B cell (primary cell): ENCODE data around the gene VEGFA. TPM values are rescaled to one million over a fixed set of nuclear protein-coding genes. Genes with fewer than 3 reads are reported as not detected.

ENCODE experiments used
- ATAC-seq: fragments of 200-7000 bp; cut with Tn5 transposase; one replicate; pipeline ENCODE4 v1.10.0; 2021; ENCODE audit warnings: low read depth, mild to moderate bottlenecking, moderate number of reproducible peaks, moderate library complexity
- CTCF ChIA-PET: fragments of 350-600 bp; sonication (Branson Sonifier 250); formaldehyde crosslinking; loops from one replicate; lab custom pipeline; 2021; ENCODE audit warnings: antibody characterized with exemption, inconsistent platforms; lab: Charles Lee
- POLR2A ChIA-PET: fragments of 350-600 bp; sonication (Branson Sonifier 250); formaldehyde crosslinking; loops from one replicate; lab custom pipeline; 2021; ENCODE audit warnings: antibody characterized with exemption; lab: Charles Lee
- DNase-seq: peaks from one replicate; pipeline ENCODE4 v3.0.0; 2013
- H2AFZ ChIP-seq: 2 replicates; pipeline ENCODE4 v1.6.1; 2012; ENCODE audit warnings: mild to moderate bottlenecking, low read depth, low read length; ENCODE audit not compliant: insufficient read depth, poor library complexity, severe bottlenecking
- H3K27ac ChIP-seq, 2 donors: 1 replicate in 1 of 2; 2 replicates in 1 of 2; pipeline ENCODE4 v1.5.1; 2012 to 2013; ENCODE audit warnings: low read length in 2 of 2, mild to moderate bottlenecking in 2 of 2, moderate library complexity in 1 of 2
- H3K27me3 ChIP-seq, 4 experiments: fragments of 200-600 bp in 1 of 4; sonication (generic) in 1 of 4; replicated peaks in 1 of 4; 1 replicate in 2 of 4; 2 replicates in 2 of 4; pipeline versions ENCODE4 v1.6.1 to v1.7.0; 2013 to 2016; ENCODE audit warnings: low read length in 3 of 4, mild to moderate bottlenecking in 2 of 4, mixed read lengths in 1 of 4, moderate library complexity in 1 of 4; ENCODE audit not compliant: insufficient read depth in 4 of 4, control insufficient read depth in 3 of 4; ENCODE audit errors: control extremely low read depth in 1 of 4
- H3K36me3 ChIP-seq, 2 experiments: replicated peaks in 1 of 2; 1 replicate in 1 of 2; 2 replicates in 1 of 2; pipeline versions ENCODE4 v1.6.1 to v1.7.1; 2013; ENCODE audit warnings: low read length in 1 of 2; ENCODE audit not compliant: insufficient read depth in 2 of 2, control insufficient read depth in 1 of 2; ENCODE audit errors: control extremely low read depth in 1 of 2, extremely low read depth in 1 of 2
- H3K4me1 ChIP-seq, 2 donors: fragments of 200-600 bp in 1 of 2; sonication (generic) in 1 of 2; 1 replicate in 1 of 2; 2 replicates in 1 of 2; pipeline versions ENCODE4 v1.5.1 to v1.6.1; 2013 to 2017; ENCODE audit warnings: low read length in 2 of 2; ENCODE audit not compliant: control insufficient read depth in 2 of 2, insufficient read depth in 2 of 2
- H3K4me2 ChIP-seq: replicated peaks from 2 replicates; pipeline ENCODE3; 2012; ENCODE audit warnings: mild to moderate bottlenecking, low read depth, low read length; ENCODE audit not compliant: poor library complexity, severe bottlenecking
- H3K4me3 ChIP-seq, 5 experiments: fragments of 200-600 bp in 1 of 5; sonication (generic) in 1 of 5; 1 replicate in 3 of 5; 2 replicates in 2 of 5; pipeline versions ENCODE4 v1.5.1 to v1.7.0; 2011 to 2016; ENCODE audit warnings: low read length in 4 of 5, mild to moderate bottlenecking in 4 of 5, low read depth in 2 of 5, control low read depth in 1 of 5, moderate library complexity in 1 of 5; ENCODE audit not compliant: insufficient read depth in 1 of 5; ENCODE audit errors: control extremely low read depth in 1 of 5, extremely low read depth in 1 of 5
- H3K79me2 ChIP-seq: fragments of 200-600 bp; sonication (generic); one replicate; pipeline ENCODE4 v1.6.0; 2016; ENCODE audit warnings: low read length; ENCODE audit not compliant: control insufficient read depth, insufficient read depth
- H3K9ac ChIP-seq: fragments of 200-600 bp; sonication (generic); 2 replicates; pipeline ENCODE4 v1.6.1; 2017; ENCODE audit warnings: mild to moderate bottlenecking, low read length, moderate library complexity
- H3K9me3 ChIP-seq, 3 donors: one replicate each; pipeline versions ENCODE4 v1.6.1 to v1.7.1; 2013; ENCODE audit warnings: low read length in 2 of 3; ENCODE audit not compliant: control insufficient read depth in 2 of 3, insufficient read depth in 1 of 3; ENCODE audit errors: control extremely low read depth in 1 of 3
- H4K20me1 ChIP-seq: 2 replicates; pipeline ENCODE4 v1.6.0; 2012; ENCODE audit warnings: mild to moderate bottlenecking, low read length; ENCODE audit not compliant: insufficient read depth, control insufficient read depth, poor library complexity, severe bottlenecking
- H3K27ac Mint-ChIP-seq: one replicate; pipeline ENCODE4 v1.8.0; 2021; ENCODE audit warnings: mixed read lengths
- H3K27me3 Mint-ChIP-seq: one replicate; pipeline ENCODE4 v1.8.0; 2021; ENCODE audit warnings: mixed read lengths
- H3K4me1 Mint-ChIP-seq: one replicate; pipeline ENCODE4 v1.8.0; 2021; ENCODE audit warnings: mixed read lengths
- H3K4me3 Mint-ChIP-seq: one replicate; pipeline ENCODE4 v1.8.0; 2021; ENCODE audit warnings: mixed read lengths
- H3K9me3 Mint-ChIP-seq: one replicate; pipeline ENCODE4 v1.8.0; 2022; ENCODE audit warnings: mixed read lengths; ENCODE audit not compliant: insufficient read depth
- EZH2 ChIP-seq: IDR thresholded peaks from 2 replicates; pipeline ENCODE4 v1.6.1; 2012; ENCODE audit warnings: borderline replicate concordance, low read depth, mild to moderate bottlenecking, moderate library complexity, low read length; ENCODE audit not compliant: insufficient read depth, poor library complexity, severe bottlenecking
- WGBS: methylation state at CpG from one replicate; pipeline ENCODE4 v1.1.5; 2013; ENCODE audit warnings: missing lambda C conversion rate; ENCODE audit not compliant: insufficient coverage; 5-methylcytosine and 5-hydroxymethylcytosine counted together
- intact Hi-C: fragments of 100-400 bp; cut with micrococcal nuclease; formaldehyde crosslinking; loops from one replicate; pipeline ENCODE4 v1.10.0; 2022
- polyA plus RNA-seq: library from polyadenylated mRNA; depleted of rRNA; stranded (reverse); fragments of >200 nt; gene quantifications from 2 replicates; pipeline ENCODE4 v1.2.3, GENCODE V29; 2012
- total RNA-seq, 2 donors: library from RNA; stranded (reverse); fragments of 120-200 nt in 1 of 2; gene quantifications; 1 replicate in 1 of 2; 2 replicates in 1 of 2; pipeline versions ENCODE4 v1.2.3 to v1.2.4, GENCODE V29; 2013 to 2022
- TF ChIP-seq, protein P1 (sequence below): fragments of 200-600 bp; IDR thresholded peaks from one replicate; pipeline ENCODE4 v1.8.0; 2022; ENCODE audit warnings: antibody characterized with exemption, mild to moderate bottlenecking

The VEGFA gene
- total and polyA plus RNA-seq, 2 donors (not counting 1 experiment from before 2014, with no cell fraction given): 3.9 to 6.4 TPM

DNA sequence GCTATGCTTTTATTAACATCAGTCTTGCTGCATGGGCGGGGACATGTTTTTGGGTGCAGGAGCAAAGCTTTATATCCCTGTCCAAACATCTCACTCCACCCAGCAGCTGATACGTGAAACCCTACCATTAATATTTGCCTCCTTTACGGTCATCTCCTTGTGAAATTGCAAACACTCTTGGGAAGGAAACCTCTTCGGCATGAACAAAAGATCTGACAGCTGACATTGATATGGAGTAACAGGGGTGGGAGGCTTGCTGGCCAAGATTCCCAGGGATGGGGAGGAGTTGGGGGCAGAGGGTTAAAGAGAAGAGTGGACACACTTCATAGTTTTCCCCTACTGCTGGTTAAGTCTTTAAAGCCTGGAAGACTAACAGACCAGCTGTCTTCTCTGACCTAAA lies 22.2 kb upstream of the VEGFA start:
- Mint-ChIP-seq H3K27me3 (peaks cover 26% of the 10 kb centered on the region), H3K27ac (no peak overlapping the region), H3K4me1 (no peaks in the 10 kb centered on the region), H3K4me3 (no peak overlapping the region), H3K9me3 (no peaks in the 10 kb centered on the region)
- intact Hi-C loops: no loop called here
- Histone ChIP-seq H2AFZ (no peak overlapping the region), H3K4me2 (no peak overlapping the region), H3K4me1 (no peaks in the 10 kb centered on the region), H3K9me3 (no peaks in the 10 kb centered on the region), H3K27ac (no peak overlapping the region), H3K36me3 (no peaks in the 10 kb centered on the region), H3K27me3 (peaks cover 0 to 10% (median 0%) of the 10 kb centered on the region in 4 experiments), H3K4me3 (no peak overlapping the region), H3K79me2 (no peaks in the 10 kb centered on the region), H3K9ac (no peak overlapping the region), H4K20me1 (no peaks in the 10 kb centered on the region)
- no peak for TF ChIP-seq EZH2
- TF ChIP-seq, protein P1, sequence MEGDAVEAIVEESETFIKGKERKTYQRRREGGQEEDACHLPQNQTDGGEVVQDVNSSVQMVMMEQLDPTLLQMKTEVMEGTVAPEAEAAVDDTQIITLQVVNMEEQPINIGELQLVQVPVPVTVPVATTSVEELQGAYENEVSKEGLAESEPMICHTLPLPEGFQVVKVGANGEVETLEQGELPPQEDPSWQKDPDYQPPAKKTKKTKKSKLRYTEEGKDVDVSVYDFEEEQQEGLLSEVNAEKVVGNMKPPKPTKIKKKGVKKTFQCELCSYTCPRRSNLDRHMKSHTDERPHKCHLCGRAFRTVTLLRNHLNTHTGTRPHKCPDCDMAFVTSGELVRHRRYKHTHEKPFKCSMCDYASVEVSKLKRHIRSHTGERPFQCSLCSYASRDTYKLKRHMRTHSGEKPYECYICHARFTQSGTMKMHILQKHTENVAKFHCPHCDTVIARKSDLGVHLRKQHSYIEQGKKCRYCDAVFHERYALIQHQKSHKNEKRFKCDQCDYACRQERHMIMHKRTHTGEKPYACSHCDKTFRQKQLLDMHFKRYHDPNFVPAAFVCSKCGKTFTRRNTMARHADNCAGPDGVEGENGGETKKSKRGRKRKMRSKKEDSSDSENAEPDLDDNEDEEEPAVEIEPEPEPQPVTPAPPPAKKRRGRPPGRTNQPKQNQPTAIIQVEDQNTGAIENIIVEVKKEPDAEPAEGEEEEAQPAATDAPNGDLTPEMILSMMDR: no peak
- DNase-seq (no peak), ATAC-seq (no peak)
- WGBS: 60% methylated on average over 1 of the region's 4 CpGs
- CTCF ChIA-PET: interaction anchor here (2.2 kb wide), 2 partner anchors 21 to 23 kb away, joined by 5 to 6 read pairs; partner anchors contain the start of gene VEGFA
- POLR2A ChIA-PET: no interaction called here

DNA sequence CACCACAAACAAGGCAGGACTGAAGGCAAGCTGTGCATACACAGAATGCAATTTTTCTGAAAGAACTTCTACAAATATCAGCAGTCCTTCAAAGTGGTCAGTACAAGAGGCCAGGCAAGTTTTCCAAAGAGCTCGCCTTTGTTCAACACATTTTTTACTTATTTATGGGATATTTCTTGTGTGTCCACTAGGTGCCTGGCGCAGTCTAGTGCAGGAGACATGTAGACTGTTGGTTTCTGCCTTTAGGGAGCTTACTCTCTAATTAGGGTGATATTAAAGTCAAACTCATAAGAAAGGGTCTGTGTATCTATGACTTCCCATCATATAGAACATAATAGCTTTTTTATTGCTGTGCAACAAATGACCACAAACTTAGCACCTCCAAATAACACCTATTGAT lies 21.2 kb upstream of the VEGFA start:
- CTCF ChIA-PET: interaction anchor here (0.9 to 2.2 kb wide), 2 partner anchors 22 to 24 kb away, joined by 3 to 5 read pairs; partner anchors contain the start of gene VEGFA
- H3K4me1 Mint-ChIP-seq: no peaks in the 10 kb centered on the region

More for the DNA sequence above, 21.2 kb upstream of the VEGFA start:
- POLR2A ChIA-PET: no interaction called here
- WGBS: no CpG with 5 or more reads among the region's 2 CpGs
- Histone ChIP-seq H3K9me3 (no peaks in the 10 kb centered on the region), H3K79me2 (no peaks in the 10 kb centered on the region), H3K36me3 (no peaks in the 10 kb centered on the region), H3K27me3 (peaks cover 0 to 10% (median 0%) of the 10 kb centered on the region in 4 experiments), H3K4me3 (no peak overlapping the region), H3K4me2 (no peak overlapping the region), H3K27ac (no peak overlapping the region), H2AFZ (no peak overlapping the region), H4K20me1 (no peaks in the 10 kb centered on the region), H3K4me1 (no peaks in the 10 kb centered on the region), H3K9ac (no peak overlapping the region)
- Mint-ChIP-seq H3K27me3 (peaks cover 27% of the 10 kb centered on the region), H3K27ac (no peak overlapping the region), H3K9me3 (no peaks in the 10 kb centered on the region), H3K4me3 (no peak overlapping the region)
- DNase-seq (no peak), ATAC-seq (no peak)
- intact Hi-C loops: no loop called here
- no peak for TF ChIP-seq EZH2
- TF ChIP-seq, protein P1: no peak
